Hematopoietic multipotent progenitor cell treated with erythropoietin and hydrocortisone succinate and interleukin-3 and kit ligand, for 4 days (in vitro differentiated cells): ENCODE measurements around the gene NACA.
"Not testable (repeated sequence)": the region's sequence is repeated elsewhere in the genome, so short reads cannot be mapped to it uniquely, and the experiment has no call there.

ENCODE experiments used
- DNase-seq: peaks from one replicate; pipeline ENCODE4 v3.0.0-alpha.2; 2015

The NACA gene

GRCh38 chr12:56723889-56724700 lies 1.0 kb downstream of the NACA start:
- DNase-seq, result peak; percentile 78

- DNase-seq, result no peak
These were observed 1.7 kb downstream of the NACA start for GRCh38 chr12:56723352-56723751.

- no peak for DNase-seq
These were observed 2.3 kb downstream of the NACA start for GRCh38 chr12:56722832-56723231.

GRCh38 chr12:56721721-56722120 lies 3.4 kb downstream of the NACA start:
- no peak for DNase-seq

GRCh38 chr12:56721216-56721615 lies 3.9 kb downstream of the NACA start:
- DNase-seq, result peak; percentile 43

GRCh38 chr12:56720731-56721151 lies 4.4 kb downstream of the NACA start:
- DNase-seq, result peak; percentile 68

- no peak for DNase-seq
These were observed 6.0 kb downstream of the NACA start for GRCh38 chr12:56719056-56719455.

- DNase-seq, result no peak
These were observed 6.5 kb downstream of the NACA start for GRCh38 chr12:56718636-56719035.

- DNase-seq, result no peak
These were observed 7.0 kb downstream of the NACA start for GRCh38 chr12:56718149-56718548.

GRCh38 chr12:56716933-56717880 lies 7.9 kb downstream of the NACA start:
- no peak for DNase-seq

- peak; percentile 39 for DNase-seq
These were observed 8.6 kb downstream of the NACA start for GRCh38 chr12:56716458-56716857.

- DNase-seq, result no peak
These were observed 9.3 kb downstream of the NACA start for GRCh38 chr12:56715798-56716197.

GRCh38 chr12:56714431-56714929 lies 10.6 kb downstream of the NACA start:
- DNase-seq, result no peak

GRCh38 chr12:56713345-56713744 lies 11.8 kb downstream of the NACA start:
- no peak for DNase-seq

- DNase-seq, result no peak
These were observed 15.2 kb downstream of the NACA start for GRCh38 chr12:56709759-56710376.

GRCh38 chr12:56704522-56704921 lies 20.6 kb downstream of the NACA start:
- DNase-seq, result not testable (repeated sequence)

GRCh38 chr12:56699020-56699661 lies 26.0 kb downstream of the NACA start:
- DNase-seq, result peak; percentile 75

GRCh38 chr12:56695327-56696101 lies 29.6 kb downstream of the NACA start:
- no peak for DNase-seq

- DNase-seq, result no peak
These were observed 30.9 kb downstream of the NACA start for GRCh38 chr12:56694161-56694560.

GRCh38 chr12:56688846-56689109 lies 36.3 kb downstream of the NACA start:
- no peak for DNase-seq

- DNase-seq, result peak; percentile 100
These were observed 36.8 kb downstream of the NACA start, which contains the start of gene PTGES3 for GRCh38 chr12:56688129-56688845. PTGES3 (minus strand) TSS chr12:56688284; CDS start chr12:56687999, 285 bp downstream.
